ENCODE data around the gene PLPP1. TPM values are rescaled to one million over a fixed set of nuclear protein-coding genes. Genes with fewer than 3 reads are reported as not detected.

Gene PLPP1
- total RNA-seq, 1 donor from 2014 or later, result 36.2 TPM

GRCh38 chr5:55521881-55522280 lies 12.9 kb downstream of the PLPP1 start:
- H3K4me3 ChIP-seq (ENCODE audit: low read depth, low read length), result no peak overlapping the region

GRCh38 chr5:55520117-55520839 lies 14.5 kb downstream of the PLPP1 start:
- no peak for TF ChIP-seq CTCF (conservative IDR thresholded peaks at IDR 0.05; ENCODE audit: low read depth, low read length)
- DNase-seq (ENCODE audit: low read depth), result no peak
- H3K4me3 ChIP-seq (ENCODE audit: low read depth, low read length), result no peak overlapping the region

More at GRCh38 chr5:55521881-55522280, 12.9 kb downstream of the PLPP1 start:
- DNase-seq (ENCODE audit: low read depth), result no peak
- TF ChIP-seq CTCF (conservative IDR thresholded peaks at IDR 0.05; ENCODE audit: low read depth, low read length), result no peak

- no peak for TF ChIP-seq CTCF (conservative IDR thresholded peaks at IDR 0.05; ENCODE audit: low read depth, low read length)
- no peak overlapping the region for H3K4me3 ChIP-seq (ENCODE audit: low read depth, low read length)
- DNase-seq (ENCODE audit: low read depth), result no peak
These were observed 15.9 kb downstream of the PLPP1 start for GRCh38 chr5:55518831-55519390.

GRCh38 chr5:55517804-55518203 lies 17.0 kb downstream of the PLPP1 start:
- DNase-seq (ENCODE audit: low read depth), result no peak
- TF ChIP-seq CTCF (conservative IDR thresholded peaks at IDR 0.05; ENCODE audit: low read depth, low read length), result no peak
- no peak overlapping the region for H3K4me3 ChIP-seq (ENCODE audit: low read depth, low read length)

GRCh38 chr5:55511010-55511409 lies 23.8 kb downstream of the PLPP1 start:
- DNase-seq (ENCODE audit: low read depth), result no peak
- no peak overlapping the region for H3K4me3 ChIP-seq (ENCODE audit: low read depth, low read length)
- no peak for TF ChIP-seq CTCF (conservative IDR thresholded peaks at IDR 0.05; ENCODE audit: low read depth, low read length)

- DNase-seq (ENCODE audit: low read depth), result no peak
- no peak overlapping the region for H3K4me3 ChIP-seq (ENCODE audit: low read depth, low read length)
- no peak for TF ChIP-seq CTCF (conservative IDR thresholded peaks at IDR 0.05; ENCODE audit: low read depth, low read length)
These were observed 24.3 kb downstream of the PLPP1 start for GRCh38 chr5:55510523-55510880.

Measured in epithelial cell of proximal tubule (primary cell).